ENCODE results near the gene ACSL5. TPM values are rescaled to one million over a fixed set of nuclear protein-coding genes. Genes with fewer than 3 reads are reported as not detected.

ACSL5 gene
- total and polyA plus RNA-seq, 2 of the 4 experiments (the other 2 are of a cell fraction), result 0.87 to 1.3 TPM

GRCh38 chr10:112330607-112331160, 43.2 kb upstream of the ACSL5 start:
- H4K20me1 ChIP-seq (ENCODE audit: insufficient read depth, low read length), result no peaks in the 10 kb centered on the region
- DNase-seq, result no peak
- H2AK5ac ChIP-seq (ENCODE audit: low read depth, low read length), result no peak overlapping the region
- no peak overlapping the region for H3K4ac ChIP-seq (ENCODE audit: low read depth, low read length)
- no peaks in the 10 kb centered on the region for H3K4me1 ChIP-seq (ENCODE audit: control insufficient read depth, insufficient read depth, low read length)
- in situ Hi-C loops (cut with MboI; ENCODE audit: low sequenced_read_pairs) (no loop called here), dilution Hi-C loops (cut with HindIII; ENCODE audit: low sequenced_read_pairs, unreplicated experiment) (no loop called here), intact Hi-C loops (cut with micrococcal nuclease) (no loop called here)
- WGBS, 2 experiments (ENCODE audit: extremely low coverage in 2 of 2, insufficient read length in 1 of 2), result no CpG with 5 or more reads among the region's 1 CpG
- no peaks in the 10 kb centered on the region for H3K79me1 ChIP-seq (ENCODE audit: low read depth in 1 of 2, low read length in 2 of 2)
- no peak overlapping the region for H2AK9ac ChIP-seq (replicated peaks; ENCODE audit: low read depth, low read length, poor library complexity)
- no peak overlapping the region for H4K5ac ChIP-seq (ENCODE audit: low read depth, low read length)
- no peak overlapping the region for H2BK120ac ChIP-seq (ENCODE audit: low read depth, low read length)
- no peak overlapping the region for H3K14ac ChIP-seq (replicated peaks; ENCODE audit: low read depth, low read length)
- H3K4me3 ChIP-seq (ENCODE audit: insufficient read depth, low read depth, low read length), result no peak overlapping the region
- H3K27ac ChIP-seq (ENCODE audit: insufficient read depth, low read length), result no peak overlapping the region
- BruUV-seq (replicated peaks), result no TSS peak
- ATAC-seq (ENCODE audit: low read depth), result no peak
- no peaks in the 10 kb centered on the region; the same call in none of the 2 replicates for H3K27me3 ChIP-seq (ENCODE audit: control insufficient read depth, insufficient read depth, low read length)
- H3K56ac ChIP-seq (ENCODE audit: extremely low read depth, insufficient read depth, low read length), result no peak overlapping the region
- no peak overlapping the region for H2BK15ac ChIP-seq (ENCODE audit: low read depth, low read length)
- H2BK5ac ChIP-seq (ENCODE audit: low read depth, low read length, poor library complexity, severe bottlenecking), result no peak overlapping the region
- H3K9ac ChIP-seq (ENCODE audit: low read depth, low read length), result no peak overlapping the region
- no peaks in the 10 kb centered on the region for H3K36me3 ChIP-seq (ENCODE audit: control insufficient read depth, insufficient read depth, low read length)
- ChIA-PET POLR2A (ENCODE audit: unreplicated experiment) (no interaction called here), CTCF (no interaction called here)
- no peak overlapping the region for H4K91ac ChIP-seq (ENCODE audit: insufficient read depth, low read depth, low read length)
- no peak overlapping the region for H2BK20ac ChIP-seq (ENCODE audit: low read depth, low read length)
- no peak overlapping the region for H3K4me2 ChIP-seq (ENCODE audit: low read depth, low read length)
- no peak for TF ChIP-seq RAD21 (IDR thresholded peaks at IDR 0.05; ENCODE audit: low read length)
- no peak for TF ChIP-seq NFE2L2 (IDR thresholded peaks at IDR 0.05; ENCODE audit: low read depth, low read length)
- no peak for TF ChIP-seq POLR2A (IDR thresholded peaks at IDR 0.05; ENCODE audit: low read depth, low read length)
- no peak for TF ChIP-seq CEBPB (IDR thresholded peaks at IDR 0.05; ENCODE audit: low read depth, low read length)
- no peak for TF ChIP-seq BHLHE40 (IDR thresholded peaks at IDR 0.05; ENCODE audit: low read depth, low read length)
- TF ChIP-seq RCOR1 (IDR thresholded peaks at IDR 0.05; ENCODE audit: insufficient replicate concordance, low read length), result no peak
- no peak for TF ChIP-seq SMC3 (IDR thresholded peaks at IDR 0.05; ENCODE audit: low read depth, low read length)
- H2AFZ ChIP-seq (replicated peaks; ENCODE audit: low read length, poor library complexity), result no peak overlapping the region
- no peaks in the 10 kb centered on the region for H3K9me1 ChIP-seq (ENCODE audit: insufficient read depth, low read length)
- H3K18ac ChIP-seq (ENCODE audit: low read depth, low read length), result no peak overlapping the region
- no peak overlapping the region for H4K8ac ChIP-seq (ENCODE audit: low read depth in 2 of 2, low read length in 2 of 2)
- H3K23ac ChIP-seq (ENCODE audit: low read depth, low read length), result no peak overlapping the region
- no peaks in the 10 kb centered on the region for H3K9me3 ChIP-seq (ENCODE audit: control insufficient read depth, insufficient read depth, low read length)

Measured in IMR-90 (cell line).